ENCODE results near the gene MYH9. TPM values are rescaled to one million over a fixed set of nuclear protein-coding genes. Genes with fewer than 3 reads are reported as not detected.

MYH9 gene
- total RNA-seq, 1 donor from 2014 or later = 2,110 TPM

DNA sequence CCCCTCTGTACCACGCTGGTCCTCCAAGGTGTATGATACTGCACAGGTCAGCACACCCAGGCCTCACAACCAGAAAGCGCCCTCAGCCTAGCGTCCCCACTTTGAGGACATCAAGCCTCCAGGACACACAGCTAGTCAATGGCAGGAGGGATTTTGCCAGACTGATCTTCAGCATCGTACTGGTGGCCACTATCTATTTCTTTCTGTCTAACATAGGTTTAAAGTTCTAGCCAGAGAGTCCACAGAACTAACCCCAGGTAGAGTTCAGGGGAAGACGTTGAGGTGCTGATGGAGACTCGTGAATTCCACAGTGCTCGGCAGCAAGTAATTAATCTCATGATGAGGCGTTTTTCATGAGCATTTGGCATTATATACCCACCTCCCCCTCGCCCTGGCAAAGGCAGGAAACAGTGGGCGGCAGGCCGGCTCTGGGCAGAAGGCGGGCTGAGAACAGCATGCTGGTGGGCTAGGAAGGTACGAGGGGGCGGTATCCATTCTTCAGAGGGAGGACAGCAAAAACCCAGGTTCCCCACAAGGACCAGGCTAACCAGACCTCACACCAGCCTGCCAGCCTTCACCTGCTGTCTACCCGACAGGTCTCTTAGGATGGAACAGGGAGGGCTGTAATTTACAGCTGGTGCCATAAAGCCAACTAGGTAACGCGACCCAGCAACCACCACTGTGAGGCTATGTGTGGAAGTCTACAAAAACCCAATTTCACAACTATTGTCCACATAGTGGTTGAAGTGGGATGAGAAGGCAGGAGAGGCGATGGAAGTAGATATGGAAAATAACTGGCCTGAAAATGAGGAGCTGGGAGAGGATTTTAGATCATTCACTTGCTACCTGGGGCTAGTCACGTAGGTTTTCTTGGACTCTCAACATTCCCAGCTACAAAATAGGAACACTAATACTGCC lies 18.5 kb downstream of the MYH9 start:
- no peak for DNase-seq (ENCODE audit: extremely low read depth, low read depth, low spot score)

DNA sequence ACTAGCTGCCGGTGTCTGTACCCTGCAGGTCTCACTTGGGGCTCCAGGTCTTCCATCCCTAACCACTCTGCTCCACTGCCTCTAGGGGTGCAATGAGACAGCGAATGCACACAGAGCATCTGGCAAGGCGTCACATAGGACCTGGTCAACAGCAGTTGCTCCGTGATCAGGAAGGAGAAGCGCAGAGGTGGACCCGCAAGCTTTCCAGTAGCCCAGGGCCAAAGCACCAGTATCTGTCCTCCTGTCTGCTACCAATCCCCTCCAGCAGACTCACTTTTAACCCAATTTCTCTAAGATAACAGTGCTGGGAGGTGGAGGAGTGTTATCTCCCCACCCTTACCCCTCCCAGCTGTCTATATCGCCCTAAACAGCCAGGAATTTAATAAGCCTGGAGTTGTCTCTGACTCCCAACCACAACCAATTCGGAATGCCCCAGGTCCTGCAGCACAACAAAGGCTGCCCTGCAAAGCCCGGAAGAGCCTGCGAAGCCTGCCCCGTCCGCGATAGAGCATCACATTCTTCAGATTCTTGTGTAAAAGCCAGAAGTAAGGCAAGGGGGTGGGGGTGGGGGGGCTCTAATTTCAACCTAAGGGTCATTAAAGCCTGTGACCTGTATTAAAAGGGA lies 19.3 kb downstream of the MYH9 start:
- DNase-seq (ENCODE audit: extremely low read depth, low read depth, low spot score) = no peak

- no peak for DNase-seq (ENCODE audit: extremely low read depth, low read depth, low spot score)
Measured at GRCh38 chr22:36367479-36367878, 20.3 kb downstream of the MYH9 start.

GRCh38 chr22:36367066-36367465 lies 20.7 kb downstream of the MYH9 start:
- no peak for DNase-seq (ENCODE audit: extremely low read depth, low read depth, low spot score)

DNA sequence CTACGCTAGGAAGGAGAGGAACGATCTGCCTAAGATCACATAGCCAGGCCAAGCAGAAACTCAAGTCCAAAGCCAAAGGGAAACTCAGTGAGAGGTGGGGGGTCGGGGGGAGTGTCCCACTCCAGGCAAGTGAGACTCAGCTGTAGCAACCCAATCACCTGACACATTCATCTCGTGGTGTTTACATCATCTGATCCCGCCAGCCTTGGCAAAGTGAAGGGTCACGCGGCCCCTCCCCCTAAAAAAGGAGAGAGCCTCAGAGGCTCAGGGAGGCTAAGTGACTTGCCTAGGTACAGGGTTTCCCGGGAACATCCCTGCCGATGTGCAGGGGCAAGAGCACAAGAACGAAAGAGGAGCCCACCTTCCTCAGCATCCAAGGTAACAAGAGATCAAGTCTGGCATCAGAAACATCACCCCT lies 21.5 kb downstream of the MYH9 start:
- DNase-seq (ENCODE audit: extremely low read depth, low read depth, low spot score) = no peak

DNA sequence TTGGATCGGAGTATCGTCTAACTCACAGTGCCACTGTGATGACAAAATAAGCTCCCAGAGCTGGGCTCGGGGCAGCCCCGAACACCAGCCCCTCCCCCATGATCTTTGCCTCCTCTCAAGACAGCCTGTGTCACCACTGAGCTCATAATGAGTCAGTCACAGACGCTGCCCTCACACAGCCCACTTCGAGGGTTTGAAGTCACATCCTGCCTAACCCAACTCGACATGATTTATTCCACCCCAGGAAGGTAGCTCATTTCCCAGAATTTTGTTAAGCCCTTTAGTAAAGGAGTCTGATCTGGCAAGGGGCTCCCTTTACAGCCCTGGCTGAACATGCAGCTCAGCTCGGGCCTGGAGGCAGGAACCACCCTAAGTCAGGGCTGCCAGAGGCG lies 22.8 kb downstream of the MYH9 start:
- peak; percentile 93 for DNase-seq (ENCODE audit: extremely low read depth, low read depth, low spot score)

DNA sequence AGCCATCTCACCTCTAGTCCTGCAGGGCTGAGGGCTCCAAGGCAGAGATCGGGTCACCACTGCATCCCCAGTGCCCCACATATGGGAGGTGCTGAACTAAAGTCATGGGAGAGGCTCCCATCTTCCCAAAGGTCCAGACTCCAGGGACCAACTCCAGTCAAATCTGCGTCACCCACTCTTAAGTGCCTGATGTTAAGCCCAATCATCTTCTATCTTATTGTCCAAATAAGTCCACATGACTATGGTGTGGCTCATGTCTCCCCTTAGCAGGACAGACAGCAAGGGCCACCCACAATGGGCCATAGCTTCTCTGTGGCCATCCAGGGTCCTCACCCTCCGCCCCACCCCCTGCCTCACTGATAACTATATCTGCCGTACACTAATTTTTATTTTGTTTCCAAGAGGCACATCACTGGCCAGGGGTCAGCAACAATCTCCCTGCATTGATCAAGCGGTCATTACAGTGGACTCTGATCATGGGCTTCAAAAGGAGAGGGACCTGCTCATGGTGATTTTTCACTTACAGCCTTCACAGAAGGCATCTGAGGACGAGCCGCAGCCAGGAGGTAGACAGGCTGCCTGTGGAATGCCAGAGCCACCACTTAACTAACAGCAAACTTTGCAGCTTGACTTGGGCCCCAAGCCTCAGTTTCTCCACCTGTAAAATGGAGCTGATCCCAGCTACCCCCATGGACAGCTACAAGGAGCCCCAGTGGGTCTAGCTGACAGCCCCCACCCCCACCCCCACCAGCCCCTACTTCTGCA lies 23.3 kb downstream of the MYH9 start:
- no peak for DNase-seq (ENCODE audit: extremely low read depth, low read depth, low spot score)

DNA sequence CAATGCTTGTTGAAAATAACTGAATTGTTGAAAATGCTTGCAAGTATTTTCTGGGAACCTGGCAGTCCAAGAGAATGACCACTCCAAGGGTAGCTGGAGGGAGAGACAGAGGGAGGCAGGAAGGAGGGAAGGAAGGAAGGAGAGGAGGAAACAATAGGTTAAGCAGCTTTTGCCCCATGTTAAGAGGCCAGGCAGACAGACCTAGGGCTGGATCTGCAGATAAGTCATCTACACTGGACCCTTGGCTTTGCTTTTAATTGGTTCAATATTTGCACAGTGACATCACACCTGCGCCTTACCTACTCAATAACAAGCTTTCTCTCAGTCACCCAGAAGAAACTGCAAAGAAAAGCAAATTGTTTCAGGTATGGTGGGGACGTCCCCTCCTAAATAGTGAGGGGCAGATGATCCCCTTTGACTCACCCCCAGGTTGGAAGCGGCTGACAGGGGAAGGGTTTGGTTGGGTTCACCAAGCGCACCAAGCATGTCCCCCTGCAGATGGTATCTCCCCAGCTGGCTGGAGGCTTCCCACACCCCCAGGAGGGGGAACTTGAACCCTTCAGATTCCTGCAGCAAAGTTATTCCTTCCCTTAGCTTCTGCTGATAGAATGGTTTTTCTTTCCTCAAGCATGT lies 24.3 kb downstream of the MYH9 start:
- DNase-seq (ENCODE audit: extremely low read depth, low read depth, low spot score) = no peak

- DNase-seq (ENCODE audit: extremely low read depth, low read depth, low spot score) = no peak
Measured at GRCh38 chr22:36362932-36363331, 24.8 kb downstream of the MYH9 start.

GRCh38 chr22:36362075-36362474 lies 25.7 kb downstream of the MYH9 start:
- DNase-seq (ENCODE audit: extremely low read depth, low read depth, low spot score) = no peak

DNA sequence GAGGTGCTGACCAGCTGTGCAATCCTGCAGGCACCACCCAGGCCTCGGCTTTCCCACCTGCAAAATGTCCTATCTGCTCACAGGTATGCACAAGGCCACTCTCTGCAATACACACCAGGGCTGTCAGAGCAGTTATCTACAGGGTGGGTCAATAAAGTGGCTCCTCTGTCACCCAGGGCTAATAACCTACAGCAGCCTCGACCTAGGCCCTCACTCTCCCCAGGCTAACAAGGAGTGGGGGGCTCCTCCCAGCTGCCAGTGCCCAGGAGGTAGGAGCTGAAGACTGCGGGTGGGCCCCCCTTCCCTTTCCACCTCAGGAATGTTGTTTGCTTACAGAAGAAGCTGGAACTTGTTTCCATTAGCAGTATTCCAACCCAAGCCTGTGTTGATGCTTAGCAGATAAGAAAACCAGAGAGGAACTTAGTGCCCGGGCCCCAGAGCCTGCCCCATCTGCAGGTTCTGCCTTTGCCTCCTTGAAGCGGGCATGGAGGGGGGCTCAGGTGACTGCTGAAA lies 26.8 kb downstream of the MYH9 start:
- no peak for DNase-seq (ENCODE audit: extremely low read depth, low read depth, low spot score)

DNA sequence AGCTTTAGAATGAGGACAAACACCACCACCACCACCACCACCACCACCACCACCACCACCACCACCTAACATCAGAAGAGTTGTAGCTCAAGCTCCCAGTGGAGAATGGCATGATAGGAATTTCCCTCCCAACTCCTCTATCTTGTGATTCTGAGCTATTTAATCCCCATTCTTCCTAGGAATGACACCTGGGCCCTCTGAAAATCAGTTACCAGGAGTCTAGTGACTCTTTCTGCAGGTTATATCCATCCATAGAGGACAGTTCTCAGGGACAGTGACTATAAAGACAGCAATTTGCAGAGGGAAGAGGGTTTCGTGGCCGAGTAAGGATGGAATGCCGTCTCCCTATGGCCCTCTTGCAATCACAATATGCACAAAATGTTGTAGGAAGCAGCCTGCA lies 27.8 kb downstream of the MYH9 start:
- no peak for DNase-seq (ENCODE audit: extremely low read depth, low read depth, low spot score)

DNA sequence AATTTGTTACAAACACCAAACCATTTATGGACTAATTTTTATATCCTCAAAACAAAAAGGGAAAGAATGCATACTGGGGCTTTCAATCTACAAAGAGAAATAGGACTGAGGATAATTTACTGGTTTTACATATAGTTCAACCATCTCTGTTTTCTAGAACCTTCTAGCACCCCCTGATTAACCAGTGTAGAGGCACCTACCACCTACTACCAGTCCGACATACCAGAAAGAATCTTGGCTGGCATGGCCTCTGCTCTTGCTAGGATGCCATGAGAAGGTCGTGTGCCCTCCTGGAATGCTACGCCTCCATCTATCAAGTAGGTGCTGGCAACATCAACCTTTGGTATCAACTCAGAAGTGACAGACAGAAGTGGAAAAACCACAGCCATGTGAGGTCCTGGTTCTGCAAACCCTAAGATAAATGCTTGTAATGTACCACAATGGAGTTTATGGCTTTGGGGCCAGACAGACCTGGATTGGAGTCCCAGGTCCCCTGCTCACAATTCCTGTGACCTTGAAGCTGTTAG lies 28.2 kb downstream of the MYH9 start:
- no peak for DNase-seq (ENCODE audit: extremely low read depth, low read depth, low spot score)

DNA sequence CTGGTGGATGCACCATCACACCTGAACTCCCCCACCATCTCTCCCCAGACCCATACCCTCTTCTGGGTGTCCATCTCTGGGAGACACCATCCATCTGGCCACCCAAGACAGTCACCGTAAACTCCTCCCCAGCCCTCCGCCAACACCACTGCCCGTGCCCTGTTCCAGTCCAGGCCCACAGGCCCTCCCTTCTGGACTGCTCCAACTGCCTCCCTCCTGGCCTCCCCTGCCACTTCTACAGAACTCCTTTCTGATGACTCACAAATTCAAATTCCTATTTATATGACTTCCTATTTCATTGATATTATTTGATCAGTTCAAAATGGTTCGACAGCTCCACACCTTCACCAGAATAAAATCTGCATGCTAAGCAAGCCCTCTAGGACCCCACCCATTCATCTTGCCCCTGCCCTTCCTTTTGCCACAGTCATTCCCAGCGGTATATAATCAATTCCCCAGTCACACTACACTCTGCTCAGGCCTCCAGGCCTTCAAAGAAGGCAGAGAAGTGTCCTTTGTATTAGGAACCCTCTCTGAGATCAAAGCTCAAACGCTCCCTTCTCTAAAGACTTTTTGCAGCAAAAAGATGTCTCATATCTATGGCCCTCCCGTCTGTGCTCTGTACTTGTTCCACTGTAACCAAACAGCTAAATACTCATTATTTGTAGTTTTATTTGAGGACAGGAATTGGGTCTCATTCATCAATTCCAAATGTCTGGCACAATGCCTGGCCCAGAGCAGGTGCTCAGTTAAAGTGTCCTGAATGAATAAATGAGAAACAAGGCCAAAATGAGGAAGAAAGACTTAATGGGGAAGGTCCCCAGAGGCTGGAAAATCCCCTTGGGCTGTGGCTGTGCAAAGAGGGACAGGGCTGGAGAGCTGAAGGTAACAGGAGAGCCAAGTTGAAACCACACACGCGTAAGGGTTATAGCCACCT lies 29.0 kb downstream of the MYH9 start:
- no peak for DNase-seq (ENCODE audit: extremely low read depth, low read depth, low spot score)

DNA sequence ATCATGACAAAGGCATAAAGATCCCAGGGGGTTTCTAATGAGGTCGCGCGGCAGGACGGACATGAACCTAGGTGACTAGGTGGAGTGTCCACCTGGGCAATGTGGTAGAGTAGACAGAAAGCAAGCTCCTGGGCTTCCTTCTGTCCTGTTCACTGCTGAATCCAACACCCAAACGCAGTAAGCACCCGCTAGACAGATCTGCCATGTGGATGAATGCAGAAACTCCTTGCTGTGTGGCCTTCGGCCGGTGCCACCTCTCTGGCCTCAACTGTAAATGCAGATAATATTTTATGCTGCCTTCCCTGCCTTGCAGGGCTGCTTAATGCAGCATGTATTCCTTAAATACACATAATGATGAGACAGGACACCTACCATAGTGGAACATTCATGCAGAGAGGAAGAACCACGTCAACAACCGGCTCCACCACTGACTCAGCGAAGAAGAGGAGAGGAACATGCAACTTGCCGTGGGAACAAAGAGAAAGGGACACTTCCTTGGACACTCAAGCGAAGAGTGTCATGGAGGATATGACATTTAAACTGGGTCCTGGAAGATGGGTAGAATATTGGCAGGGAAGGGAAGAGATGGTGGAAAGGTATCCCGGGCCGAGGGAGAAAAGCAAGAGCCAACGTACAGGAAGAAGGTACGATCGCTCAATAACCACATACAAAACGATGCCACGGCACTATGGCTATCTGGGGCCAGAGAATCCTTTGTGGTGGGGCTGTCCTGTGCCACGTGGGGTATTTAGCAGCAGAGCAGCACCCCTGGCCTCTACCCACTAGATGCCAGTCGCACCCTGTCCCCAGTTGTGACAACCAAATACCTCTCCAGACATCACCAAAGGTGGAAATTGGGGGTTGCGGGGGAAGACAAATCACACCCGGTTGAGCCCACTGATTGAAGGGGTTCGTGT lies 30.8 kb downstream of the MYH9 start:
- DNase-seq (ENCODE audit: extremely low read depth, low read depth, low spot score) = no peak

DNA sequence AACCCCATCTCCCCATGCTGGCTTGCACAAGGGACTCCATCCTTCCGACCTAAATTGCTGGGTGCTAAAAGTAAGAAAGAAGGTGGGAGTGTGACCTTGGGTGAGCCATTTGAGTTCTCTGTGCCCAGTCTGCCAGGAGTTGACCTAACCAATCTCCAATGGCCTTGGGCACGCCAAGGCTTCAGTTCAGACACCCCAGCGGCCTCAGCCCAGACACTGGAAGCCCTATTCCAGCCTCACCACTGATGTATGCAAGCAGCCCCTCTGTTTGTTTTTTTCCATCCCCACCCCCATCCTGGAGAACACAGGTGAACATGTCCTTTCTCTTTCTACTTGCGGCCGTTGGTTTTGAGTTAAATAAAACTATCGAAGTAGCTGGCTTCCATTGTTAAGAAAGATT lies 31.9 kb downstream of the MYH9 start:
- no peak for DNase-seq (ENCODE audit: extremely low read depth, low read depth, low spot score)

DNA sequence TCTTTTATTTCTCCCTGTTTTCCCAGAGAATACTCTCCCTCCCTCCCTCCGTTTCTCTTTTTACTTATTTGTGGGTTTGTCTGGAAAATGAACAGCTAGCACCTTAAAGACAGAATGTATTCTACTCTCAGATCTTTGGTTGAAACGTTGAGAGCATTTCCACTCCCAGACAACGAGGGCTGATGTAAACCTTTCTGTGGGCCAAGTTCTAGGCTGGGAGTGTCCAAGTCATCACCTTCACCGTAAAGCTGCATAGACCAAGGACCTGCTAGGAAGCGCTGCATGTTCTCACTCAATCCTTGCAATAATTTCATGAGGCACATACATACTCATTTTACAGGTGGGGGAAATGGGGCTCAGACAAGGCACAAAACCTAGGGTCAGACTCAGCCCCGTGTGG lies 32.4 kb downstream of the MYH9 start:
- no peak for DNase-seq (ENCODE audit: extremely low read depth, low read depth, low spot score)

DNA sequence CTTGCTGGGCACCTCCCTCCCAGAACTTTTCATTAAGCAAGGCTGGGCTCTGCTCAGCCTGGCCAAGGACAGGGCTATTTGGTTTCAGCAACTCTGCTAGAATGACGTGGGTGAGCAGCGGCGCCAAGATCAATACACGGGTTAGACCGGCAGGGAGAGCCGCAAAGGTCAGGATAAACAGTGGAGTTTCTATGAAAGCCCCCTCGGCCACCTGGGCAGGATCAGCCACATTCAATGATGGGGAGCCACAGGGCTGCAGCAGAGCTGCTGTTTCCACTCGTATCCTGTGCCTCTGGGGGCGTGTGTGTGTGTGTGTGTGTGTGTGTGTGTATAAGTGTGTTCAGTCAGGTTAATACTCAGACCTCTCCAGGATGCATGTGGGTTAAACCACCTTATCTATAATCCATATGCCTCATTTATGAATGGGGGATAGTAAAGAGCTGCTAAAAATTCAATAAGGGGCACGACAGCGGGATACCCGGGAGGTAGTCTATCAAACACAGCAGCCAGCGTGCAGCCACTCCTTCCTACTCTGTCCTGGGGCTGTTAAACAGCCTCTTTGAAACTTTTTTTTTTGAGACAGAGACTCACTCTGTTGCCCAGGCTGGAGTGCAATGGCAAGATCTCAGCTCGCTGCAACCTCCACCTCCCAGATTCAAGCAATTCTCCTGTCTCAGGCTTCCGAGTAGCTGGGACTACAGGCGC lies 34.8 kb downstream of the MYH9 start:
- DNase-seq (ENCODE audit: extremely low read depth, low read depth, low spot score) = no peak
